HG03378 (cell line): ENCODE results near the gene CCDC88B.
"Not testable (repeated sequence)": the region's sequence is repeated elsewhere in the genome, so short reads cannot be mapped to it uniquely, and the experiment has no call there.

Experiments used
- ATAC-seq: cut with Tn5 transposase; IDR thresholded peaks from one replicate; pipeline ENCODE4 v1.9.1; 2021; ENCODE audit warnings: mild to moderate bottlenecking, moderate library complexity; ENCODE audit not compliant: unreplicated experiment

CCDC88B gene

GRCh38 chr11:64321533-64321932 is 18.5 kb upstream of the CCDC88B start:
- ATAC-seq: no peak

GRCh38 chr11:64322925-64323260 is 17.1 kb upstream of the CCDC88B start:
- ATAC-seq: no peak

- ATAC-seq: no peak
Measured at GRCh38 chr11:64323373-64323772, 16.6 kb upstream of the CCDC88B start.

- not testable (repeated sequence) for ATAC-seq
Measured at GRCh38 chr11:64323984-64324383, 16.0 kb upstream of the CCDC88B start.

GRCh38 chr11:64324692-64325469 is 15.1 kb upstream of the CCDC88B start:
- no peak for ATAC-seq

GRCh38 chr11:64327375-64327774 is 12.6 kb upstream of the CCDC88B start:
- ATAC-seq: no peak

- no peak for ATAC-seq
Measured at GRCh38 chr11:64327993-64328392, 12.0 kb upstream of the CCDC88B start.

GRCh38 chr11:64330888-64331287 is 9.1 kb upstream of the CCDC88B start:
- no peak for ATAC-seq

- no peak for ATAC-seq
Measured at GRCh38 chr11:64331569-64332371, 8.2 kb upstream of the CCDC88B start.

- no peak for ATAC-seq
Measured at GRCh38 chr11:64333556-64333955, 6.4 kb upstream of the CCDC88B start.

GRCh38 chr11:64334764-64335735 is 5.0 kb upstream of the CCDC88B start:
- peak; percentile 82 for ATAC-seq

- ATAC-seq: no peak
Measured at GRCh38 chr11:64337538-64338249, 2.3 kb upstream of the CCDC88B start.

- no peak for ATAC-seq
Measured at GRCh38 chr11:64338716-64339115, 1.3 kb upstream of the CCDC88B start.

- ATAC-seq: no peak
Measured at GRCh38 chr11:64339286-64339685, 718 bp upstream of the CCDC88B start.

- no peak for ATAC-seq
Measured at GRCh38 chr11:64340671-64341335, 799 bp downstream of the CCDC88B start.

- no peak for ATAC-seq
Measured at GRCh38 chr11:64341429-64341828, 1.4 kb downstream of the CCDC88B start.

- no peak for ATAC-seq
Measured at GRCh38 chr11:64341851-64342791, 2.1 kb downstream of the CCDC88B start.

- no peak for ATAC-seq
Measured at GRCh38 chr11:64342869-64343745, 3.1 kb downstream of the CCDC88B start.
